Dermis microvascular lymphatic vessel endothelial cell (primary cell): Measurements from ENCODE around the gene RGS7. TPM values are rescaled to one million over a fixed set of nuclear protein-coding genes. Genes with fewer than 3 reads are reported as not detected.
A peak's percentile ranks its signal among the peaks of the same experiment; 100 is the strongest.
"Not testable (repeated sequence)": the region's sequence is repeated elsewhere in the genome, so short reads cannot be mapped to it uniquely, and the experiment has no call there.

Experiments
- DNase-seq, 2 donors: peaks; one replicate each; pipeline versions ENCODE4 v3.0.0 to v3.0.0-alpha.2; 2010; ENCODE audit warnings: low read depth in 2 of 2
- total RNA-seq: library from RNA; depleted of rRNA; stranded (reverse); fragments of >200 nt; gene quantifications from 2 replicates; pipeline ENCODE4 v1.2.1, GENCODE V29; 2014

Gene RGS7
- total RNA-seq, 1 donor from 2014 or later: under 0.01 TPM

- DNase-seq: no peak
These were observed 359.0 kb downstream of the RGS7 start for GRCh38 chr1:240998024-240998423.

- DNase-seq: no peak
These were observed 364.0 kb downstream of the RGS7 start for GRCh38 chr1:240993004-240993403.

- DNase-seq: no peak
These were observed 365.8 kb downstream of the RGS7 start for GRCh38 chr1:240991230-240991629.

GRCh38 chr1:240987928-240988327 lies 369.1 kb downstream of the RGS7 start:
- no peak for DNase-seq

- no peak for DNase-seq
These were observed 371.9 kb downstream of the RGS7 start for GRCh38 chr1:240985081-240985480.

GRCh38 chr1:240980342-240980741 lies 376.7 kb downstream of the RGS7 start:
- no peak for DNase-seq

- DNase-seq: no peak
These were observed 380.3 kb downstream of the RGS7 start for GRCh38 chr1:240976685-240977084.

- no peak for DNase-seq
These were observed 383.1 kb downstream of the RGS7 start for GRCh38 chr1:240973875-240974274.

GRCh38 chr1:240972059-240972458 lies 384.9 kb downstream of the RGS7 start:
- not testable (repeated sequence) for DNase-seq

GRCh38 chr1:240970253-240970652 lies 386.8 kb downstream of the RGS7 start:
- DNase-seq: no peak

GRCh38 chr1:240968864-240969263 lies 388.1 kb downstream of the RGS7 start:
- DNase-seq: no peak

- DNase-seq: peak in 1 of 2 donors; percentile 38
These were observed 389.8 kb downstream of the RGS7 start for GRCh38 chr1:240967070-240967724.

- no peak for DNase-seq
These were observed 391.4 kb downstream of the RGS7 start for GRCh38 chr1:240965581-240966091.

- no peak for DNase-seq
These were observed 394.9 kb downstream of the RGS7 start for GRCh38 chr1:240962086-240962485.

- no peak for DNase-seq
These were observed 400.6 kb downstream of the RGS7 start for GRCh38 chr1:240956424-240956823.

- peak in 1 of 2 donors; percentile 43 for DNase-seq
These were observed 401.0 kb downstream of the RGS7 start for GRCh38 chr1:240956020-240956419.

- peak in 1 of 2 donors; percentile 42 for DNase-seq
These were observed 409.4 kb downstream of the RGS7 start for GRCh38 chr1:240947438-240948224.

- DNase-seq: peak in 1 of 2 donors; percentile 63
These were observed 410.1 kb downstream of the RGS7 start for GRCh38 chr1:240946926-240947325.

GRCh38 chr1:240942901-240943300 lies 414.1 kb downstream of the RGS7 start:
- no peak for DNase-seq

GRCh38 chr1:240941701-240942370 lies 415.2 kb downstream of the RGS7 start:
- DNase-seq: no peak

GRCh38 chr1:240936911-240937668 lies 419.9 kb downstream of the RGS7 start:
- DNase-seq: no peak
